COLO668 (cell line): Measurements from ENCODE around the gene MMAA.
A peak's percentile ranks its signal among the peaks of the same experiment; 100 is the strongest.
"Not testable (repeated sequence)": the region's sequence is repeated elsewhere in the genome, so short reads cannot be mapped to it uniquely, and the experiment has no call there.

Experiments used
- DNase-seq: peaks from one replicate; lab custom pipeline; 2025; ENCODE audit not compliant: unreplicated experiment; lab: John Stamatoyannopoulos, UW

MMAA gene

DNA sequence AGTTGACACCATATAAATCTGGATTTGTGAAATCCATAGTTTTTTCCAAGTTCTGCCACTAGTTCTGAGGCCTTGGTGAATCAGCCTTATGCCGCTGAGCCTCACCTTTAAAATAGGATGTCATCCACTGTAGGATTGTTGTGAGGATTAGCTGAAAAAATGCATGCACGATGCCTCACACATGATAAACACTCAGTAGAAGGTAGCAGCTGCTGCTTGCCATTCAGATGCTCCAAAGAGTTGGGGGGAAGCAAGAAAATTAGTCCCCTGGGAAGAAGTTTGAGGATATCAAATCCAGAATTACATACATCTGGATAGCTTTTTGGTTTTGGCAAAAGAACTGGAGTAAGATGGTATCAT is 7.4 kb downstream of the MMAA start:
- no peak for DNase-seq

DNA sequence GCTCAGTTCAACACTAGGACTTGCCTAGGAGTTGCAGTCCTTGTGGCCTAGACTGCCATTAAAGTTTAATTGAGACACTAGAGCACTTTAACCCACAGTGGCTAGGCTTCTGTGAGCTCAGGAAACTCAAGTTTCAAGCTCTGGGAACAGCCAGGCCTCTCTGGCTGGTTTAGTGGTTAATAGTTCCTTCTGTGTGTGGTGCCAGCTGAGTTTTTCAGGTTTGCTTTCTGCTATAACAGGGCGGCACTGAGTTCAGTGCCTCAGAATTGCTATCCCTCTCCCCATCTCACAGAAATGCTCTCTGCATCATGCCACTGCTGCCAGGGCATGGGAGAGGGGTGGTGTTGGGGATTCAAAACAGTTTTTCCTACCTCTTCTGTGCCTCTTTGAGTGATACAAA is 15.9 kb downstream of the MMAA start:
- DNase-seq: no peak

DNA sequence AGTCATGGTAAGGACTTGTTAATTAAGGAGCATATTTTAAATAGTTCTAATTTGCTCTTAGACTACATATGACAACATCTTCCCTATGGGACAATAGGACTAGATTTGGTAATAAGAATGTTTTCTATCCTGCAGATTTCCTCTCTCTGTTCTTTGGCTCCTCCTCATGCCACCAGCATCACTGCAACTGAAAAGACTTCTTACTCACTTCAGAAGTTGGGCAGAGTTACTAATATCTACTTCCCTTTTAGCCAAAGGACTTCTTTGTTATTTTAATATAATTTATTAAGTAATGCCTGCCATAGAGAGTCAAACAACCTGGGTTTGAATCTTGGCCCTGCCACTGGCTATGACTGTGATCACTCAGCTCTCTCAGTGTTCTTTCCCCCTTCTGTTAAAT is 16.4 kb downstream of the MMAA start:
- DNase-seq: no peak

DNA sequence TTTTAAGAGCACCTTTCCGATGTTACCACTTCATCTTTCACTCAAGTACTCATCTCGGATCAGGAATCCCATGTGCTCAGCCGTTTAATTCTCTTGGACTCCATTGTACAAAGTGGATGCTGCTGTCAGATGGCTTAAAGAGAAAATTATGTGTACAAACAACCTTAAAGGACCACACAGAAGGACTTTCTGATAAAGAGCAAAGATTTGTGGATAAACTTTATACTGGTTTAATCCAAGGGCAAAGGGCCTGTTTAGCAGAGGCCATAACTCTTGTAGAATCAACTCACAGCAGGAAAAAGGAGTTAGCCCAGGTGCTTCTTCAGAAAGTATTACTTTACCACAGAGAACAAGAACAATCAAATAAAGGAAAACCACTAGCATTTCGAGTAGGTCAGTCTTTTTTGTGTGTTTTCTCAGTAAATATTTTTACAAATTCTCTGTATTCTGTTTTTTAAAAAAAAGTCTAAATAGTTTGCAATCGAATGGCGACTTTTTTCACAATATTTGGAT is 20.1 kb downstream of the MMAA start:
- no peak for DNase-seq

DNA sequence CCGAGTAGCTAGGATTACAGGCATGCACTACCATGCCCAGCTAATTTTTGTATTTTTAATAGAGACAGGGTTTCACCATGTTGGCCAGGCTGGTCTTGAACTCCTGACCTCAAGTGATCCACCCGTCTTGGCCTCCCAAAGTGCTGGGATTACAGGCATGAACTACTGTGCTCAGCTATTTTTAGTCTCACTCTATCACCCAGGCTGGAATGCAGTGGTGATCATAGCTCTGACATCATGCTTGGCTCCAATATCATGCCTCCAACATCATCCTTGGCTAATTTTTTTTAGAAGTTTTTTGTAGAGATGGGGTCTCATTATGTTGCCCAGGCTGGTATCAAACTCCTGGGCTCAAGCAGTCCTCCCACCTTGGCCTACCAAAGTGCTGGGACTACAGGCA is 21.1 kb downstream of the MMAA start:
- not testable (repeated sequence) for DNase-seq

DNA sequence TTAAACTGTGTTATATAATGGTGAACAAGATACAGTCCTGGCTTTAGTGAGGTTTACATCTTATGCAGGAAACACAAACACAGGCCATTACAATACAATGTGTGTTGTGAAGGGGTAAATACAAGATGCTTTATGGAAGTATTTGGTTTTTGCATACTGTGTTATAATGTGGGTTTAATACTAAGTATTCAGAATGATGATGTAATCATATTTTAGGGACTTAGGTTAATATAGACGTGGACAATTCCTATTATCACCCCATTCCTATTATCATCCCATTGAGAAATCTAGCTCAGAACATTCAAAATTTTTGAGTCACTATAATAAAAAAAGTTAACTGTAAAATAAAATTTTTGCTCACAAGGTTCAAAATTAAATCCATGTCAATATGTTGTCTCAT is 24.1 kb downstream of the MMAA start:
- no peak for DNase-seq

DNA sequence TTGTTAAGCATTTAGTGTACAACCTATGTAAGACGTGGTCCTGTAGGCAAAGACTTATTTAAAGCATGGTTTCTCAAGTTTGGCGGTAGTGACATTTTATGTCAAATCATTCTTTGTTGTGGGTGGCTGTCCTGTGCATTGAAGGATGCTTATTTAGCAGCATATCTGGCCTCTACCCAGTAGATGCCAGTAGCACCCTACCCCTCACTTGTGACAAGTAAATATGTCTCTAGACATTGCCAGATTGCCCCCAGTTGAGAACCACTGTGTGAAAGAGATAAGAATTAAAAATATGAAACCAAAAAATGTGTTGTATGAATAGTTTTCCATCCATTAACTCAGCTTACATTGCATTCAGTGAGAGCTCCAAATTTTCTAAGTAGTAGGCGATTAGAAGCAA is 25.5 kb downstream of the MMAA start:
- DNase-seq: no peak

DNA sequence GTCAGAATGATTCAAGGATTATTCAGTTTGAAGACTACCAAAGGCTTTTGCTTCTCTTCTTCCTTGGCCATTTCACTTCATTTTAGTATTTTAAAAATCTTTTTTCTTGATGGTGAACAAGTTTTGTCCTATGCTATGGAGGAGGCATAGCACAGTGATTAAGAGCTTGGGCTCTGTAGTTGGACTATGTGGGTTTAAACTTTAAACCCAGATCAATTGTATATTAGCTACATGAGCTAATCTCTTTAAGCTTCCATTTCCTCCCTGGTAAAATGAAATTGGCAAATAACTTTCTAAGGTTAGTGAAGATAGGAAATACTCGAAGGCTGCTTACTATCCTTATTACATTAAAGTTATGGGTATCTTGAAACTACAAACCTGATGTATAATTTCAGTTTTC is 37.0 kb downstream of the MMAA start:
- DNase-seq: no peak

DNA sequence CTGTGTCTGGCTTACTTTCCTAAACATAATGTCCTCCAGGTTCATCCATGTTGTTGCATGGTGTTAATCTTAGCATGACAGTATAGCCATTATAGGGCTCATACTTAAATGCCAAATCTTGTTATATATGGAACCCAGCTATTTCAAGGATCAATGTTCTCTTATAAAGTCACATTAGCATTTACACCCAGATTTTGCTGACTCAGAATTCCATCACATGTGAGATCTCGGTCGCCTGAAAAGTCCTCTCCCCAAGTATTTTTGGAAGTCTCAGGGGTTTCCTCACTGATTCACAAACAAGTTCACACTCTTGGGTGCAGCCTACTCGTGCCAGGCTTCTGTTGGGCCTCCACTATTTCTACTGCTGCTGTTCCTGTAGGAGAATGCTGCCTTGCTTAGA is 40.9 kb downstream of the MMAA start:
- DNase-seq: no peak

DNA sequence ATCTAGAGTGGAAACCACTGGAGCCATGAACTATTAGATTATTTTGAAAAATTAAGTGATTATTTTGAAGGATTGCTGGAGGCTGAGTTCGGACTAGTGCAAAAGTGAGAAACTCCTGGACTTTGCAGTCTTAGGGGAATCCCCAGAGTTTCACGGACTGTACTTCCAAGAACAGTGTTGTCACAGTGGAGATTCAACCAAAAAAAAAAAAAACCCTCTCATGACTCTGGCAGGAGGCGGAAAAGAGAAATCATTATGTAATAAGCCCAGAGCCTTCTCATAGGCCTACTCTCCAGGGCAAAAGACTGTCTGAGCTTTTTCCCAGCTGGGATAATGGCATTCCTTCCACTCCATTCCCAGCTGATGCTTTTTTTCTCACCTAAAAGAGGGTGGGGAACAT is 44.0 kb downstream of the MMAA start:
- DNase-seq: no peak

DNA sequence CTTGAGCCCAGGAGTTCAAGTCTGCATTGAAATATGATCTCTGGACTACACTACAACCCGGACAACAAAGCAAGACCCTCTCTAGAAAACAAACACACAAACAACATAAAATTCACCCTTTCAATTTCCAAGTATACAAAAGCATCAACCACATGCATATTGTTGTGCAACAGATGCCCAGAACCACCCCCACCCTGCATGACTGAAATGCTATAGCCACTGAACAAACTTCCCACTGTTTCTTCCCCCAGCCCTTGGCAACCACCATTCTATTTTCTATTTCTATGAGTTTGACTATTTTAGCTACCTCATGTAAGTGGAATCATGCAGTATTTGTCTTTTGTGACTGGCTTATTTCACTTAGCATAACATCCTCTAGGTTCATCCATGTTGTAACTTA is 46.6 kb downstream of the MMAA start:
- no peak for DNase-seq

DNA sequence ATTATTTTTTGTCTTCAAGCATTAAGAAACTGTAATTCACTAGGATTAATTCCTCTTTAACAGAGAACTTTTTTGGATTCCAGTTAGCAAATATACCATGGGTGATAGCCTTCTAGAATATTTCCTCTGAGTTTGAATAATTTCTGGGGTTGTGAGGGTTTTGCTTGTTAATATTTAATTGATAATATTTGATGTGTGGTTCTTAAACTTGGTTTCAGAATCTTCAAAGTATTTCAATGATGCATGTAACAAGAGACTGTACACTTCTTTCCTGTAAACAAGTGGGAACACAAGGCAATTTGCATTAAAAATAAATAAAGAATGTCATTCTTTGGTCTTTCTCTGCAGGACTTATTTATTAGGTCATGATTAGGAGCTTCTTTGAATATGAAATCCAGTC is 51.2 kb downstream of the MMAA start:
- DNase-seq: no peak

DNA sequence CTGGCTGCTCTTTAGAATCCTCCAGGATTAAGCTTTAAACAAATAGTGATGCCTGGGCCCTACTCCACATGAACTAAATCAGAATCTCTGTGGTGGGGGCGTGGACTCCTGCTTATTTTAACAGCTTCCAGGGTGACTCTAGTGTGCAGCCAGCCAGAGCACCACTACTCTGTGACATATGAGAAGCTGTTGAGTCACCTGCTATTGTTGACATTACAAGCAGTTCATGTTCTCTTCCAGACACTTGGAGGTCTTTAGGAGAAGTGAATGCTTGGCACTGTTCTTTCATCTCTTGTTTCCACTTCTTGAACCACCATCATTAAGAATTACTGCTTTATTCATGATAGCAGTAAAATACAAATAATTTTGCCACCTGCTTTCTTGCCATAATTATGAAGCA is 60.3 kb downstream of the MMAA start:
- peak; percentile 78 for DNase-seq

DNA sequence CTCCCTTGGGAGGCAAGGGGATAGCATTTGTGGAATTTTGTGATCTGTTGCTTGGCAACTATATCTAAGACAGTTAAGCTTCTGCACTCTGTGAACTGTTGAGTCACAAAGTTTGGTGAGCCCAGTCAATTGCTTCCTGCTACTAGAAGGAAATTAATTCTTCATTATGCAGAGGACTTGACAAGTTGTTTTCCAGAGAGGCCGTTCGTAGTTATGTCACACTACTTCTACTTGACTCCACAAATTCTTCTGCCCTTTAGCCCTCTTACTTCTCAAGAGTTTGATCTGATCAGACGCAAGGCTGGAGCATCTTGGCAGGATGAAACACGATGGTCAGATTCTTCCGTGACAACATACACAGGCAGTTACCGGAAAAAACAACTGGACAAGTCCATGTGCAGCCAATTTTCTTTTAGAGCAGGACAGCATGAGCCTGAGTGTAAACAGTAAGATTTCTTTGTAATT is 60.8 kb downstream of the MMAA start, which contains the start of gene C4orf51:
C4orf51 (plus strand) TSS at position 156 of the 465 bp plus-strand sequence; CDS start at position 214, 58 bp downstream.
- DNase-seq: peak; percentile 12

DNA sequence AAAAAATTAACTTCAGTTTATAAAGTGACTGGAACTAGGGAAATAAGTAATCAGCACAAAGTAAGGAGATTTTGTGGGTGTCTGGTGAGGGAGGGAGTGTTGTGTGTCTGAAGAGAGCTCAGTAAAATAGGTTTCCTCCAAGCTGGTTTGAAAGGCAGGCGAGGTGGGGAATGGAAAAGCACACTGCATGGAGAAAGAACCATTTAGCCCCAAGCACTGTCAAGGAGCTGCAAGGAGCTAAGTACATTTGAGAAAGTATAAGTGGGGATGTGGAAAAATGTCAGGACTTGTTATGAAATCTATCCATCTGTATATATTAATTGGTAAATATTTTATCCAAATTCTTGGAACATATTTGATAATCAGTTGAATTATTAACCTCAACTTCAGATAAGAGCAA is 61.7 kb downstream of the MMAA start:
- DNase-seq: no peak

DNA sequence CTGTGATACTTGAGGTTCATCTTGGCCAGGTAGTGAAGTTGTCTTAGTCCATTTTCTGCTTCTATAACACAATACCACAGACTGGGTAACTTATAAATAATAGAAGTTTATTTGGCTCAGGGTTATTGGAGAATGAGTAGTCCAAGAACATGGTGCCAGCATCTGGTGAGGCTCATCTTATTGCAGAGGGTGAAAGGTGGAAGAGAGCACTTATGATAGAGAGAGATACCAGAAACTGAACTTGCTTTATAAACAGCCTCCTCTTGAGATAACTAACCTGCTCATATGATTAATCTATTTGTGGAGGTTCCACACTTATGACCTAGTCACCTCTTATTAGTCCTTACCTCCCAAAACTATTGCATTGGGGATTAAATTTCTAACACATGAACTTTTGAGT is 62.3 kb downstream of the MMAA start:
- no peak for DNase-seq

DNA sequence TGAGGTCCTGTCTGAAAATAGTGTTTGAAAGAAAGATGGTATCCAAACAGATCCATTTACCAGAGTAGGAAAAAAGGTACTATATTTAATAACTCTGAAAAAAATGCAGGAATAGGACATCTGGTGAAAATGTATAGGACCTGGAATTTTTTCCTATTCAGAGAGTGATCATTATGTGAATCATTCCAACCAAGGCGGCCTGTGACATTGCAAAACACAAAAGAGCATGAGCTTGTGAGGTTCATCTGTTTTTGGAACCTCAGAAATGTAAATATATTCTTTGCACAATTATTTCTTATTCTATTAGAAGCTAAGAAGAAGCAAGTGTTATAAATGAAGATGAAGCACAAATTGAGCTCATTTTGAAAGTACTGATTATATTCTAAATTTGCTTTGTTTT is 62.8 kb downstream of the MMAA start:
- DNase-seq: no peak

DNA sequence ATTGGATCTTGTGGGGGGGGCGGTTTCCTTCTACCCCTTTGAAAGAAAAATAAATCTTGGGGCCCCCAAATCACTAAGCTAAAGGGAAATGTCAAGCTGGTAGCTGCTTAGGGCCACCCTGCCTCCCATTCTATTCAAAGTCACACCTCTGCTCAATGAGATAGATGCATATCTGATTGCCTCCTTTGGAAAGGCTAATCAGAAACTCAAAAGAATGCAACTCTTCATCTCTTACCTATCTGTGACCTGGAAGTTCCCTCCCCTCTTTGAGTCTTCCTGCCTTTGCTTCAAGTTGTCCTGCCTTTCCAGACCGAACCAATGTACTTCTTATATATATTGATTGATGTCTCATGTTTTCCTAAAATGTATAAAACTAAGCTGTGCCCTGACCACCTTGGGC is 67.8 kb downstream of the MMAA start:
- no peak for DNase-seq

DNA sequence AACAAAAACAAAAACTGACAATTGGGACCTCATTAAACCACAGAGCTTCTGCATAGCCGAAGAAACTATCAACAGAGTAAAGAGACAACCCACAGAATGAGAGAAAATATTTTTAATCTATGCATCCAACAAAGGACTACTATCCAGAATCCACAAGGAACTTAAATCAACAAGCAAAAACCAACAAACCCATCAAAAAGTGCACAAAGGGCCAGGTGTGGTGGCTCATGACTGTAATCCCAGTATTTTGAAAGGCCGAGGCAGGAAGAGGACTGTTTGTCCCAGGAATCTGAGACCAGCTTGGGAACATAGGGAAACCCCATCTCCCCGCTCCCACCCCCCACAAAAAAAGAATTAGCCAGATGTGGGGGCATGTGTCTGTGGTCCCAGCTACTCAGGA is 71.4 kb downstream of the MMAA start:
- peak; percentile 8 for DNase-seq

DNA sequence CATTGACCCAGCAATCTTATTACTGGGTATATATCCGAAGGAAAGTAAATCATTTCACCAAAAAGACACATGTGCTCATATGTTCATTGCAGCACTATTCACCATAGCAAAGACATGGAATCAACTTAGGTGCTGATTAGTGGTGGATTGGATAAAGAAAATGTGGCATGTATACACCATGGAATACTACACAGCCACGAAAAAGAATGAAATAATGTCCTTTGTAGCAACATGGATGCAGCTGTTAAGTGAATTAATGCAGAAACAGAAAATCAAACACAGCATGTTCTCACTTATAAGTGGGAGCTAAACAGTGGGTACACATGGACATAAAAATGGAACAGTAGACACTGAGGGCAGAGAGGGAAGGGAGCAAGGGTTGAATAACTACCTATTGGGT is 72.2 kb downstream of the MMAA start:
- not testable (repeated sequence) for DNase-seq

DNA sequence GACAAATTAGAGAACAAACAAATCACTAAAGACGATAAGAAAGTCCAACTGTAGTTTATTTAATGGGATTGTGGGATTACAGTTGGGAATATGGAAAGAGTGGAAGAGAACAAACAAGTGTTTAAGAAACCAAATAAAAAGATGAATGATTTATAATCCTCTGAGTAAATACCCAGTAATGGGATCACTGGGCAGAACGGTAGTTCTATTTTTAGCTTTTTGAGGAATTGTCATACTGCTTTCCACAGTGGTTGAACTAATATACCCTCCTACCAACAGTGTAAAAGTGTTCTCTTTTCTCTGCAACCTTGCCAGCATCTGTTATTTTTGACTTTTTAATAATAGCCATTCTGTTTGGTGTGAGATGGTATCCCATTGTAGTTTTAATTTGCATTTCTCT is 75.7 kb downstream of the MMAA start:
- no peak for DNase-seq

DNA sequence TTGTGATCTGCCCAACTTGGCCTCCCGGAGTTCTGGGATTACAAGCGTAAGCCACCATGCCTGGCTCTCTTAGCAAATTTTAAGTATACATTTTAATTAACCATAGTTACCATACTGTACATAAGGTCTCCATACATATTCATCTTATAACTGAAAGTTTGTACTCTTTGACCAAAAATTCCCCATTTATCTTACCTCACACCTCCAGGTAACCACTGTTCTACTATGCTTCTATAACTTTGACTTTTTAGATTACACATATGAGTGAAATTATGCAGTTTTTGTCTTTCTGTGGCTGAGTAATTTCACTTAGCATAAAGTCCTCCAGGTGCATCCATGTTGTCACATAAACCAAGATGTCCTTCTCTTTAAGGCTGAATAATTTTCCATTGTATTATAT is 78.1 kb downstream of the MMAA start:
- no peak for DNase-seq

DNA sequence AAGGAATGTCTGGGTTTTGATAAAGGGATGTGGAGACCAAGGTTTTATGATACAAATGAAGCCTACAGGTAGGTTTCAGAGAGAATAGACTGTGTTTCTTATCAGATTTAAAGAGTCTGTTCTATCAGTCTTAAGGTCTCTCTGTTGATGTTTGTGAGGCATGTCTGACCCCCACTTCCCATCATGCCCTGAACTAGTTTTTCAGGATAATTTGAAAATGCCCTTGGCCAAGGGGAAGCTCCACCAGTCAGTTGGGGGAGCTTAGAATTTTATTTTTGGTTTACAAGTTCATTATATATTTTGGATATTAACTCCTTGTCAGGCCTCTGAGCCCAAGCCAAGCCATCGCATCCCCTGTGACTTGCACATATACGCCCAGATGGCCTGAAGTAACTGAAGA is 79.3 kb downstream of the MMAA start:
- no peak for DNase-seq
